ENCODE results near the gene SH3BP2. TPM values are rescaled to one million over a fixed set of nuclear protein-coding genes. Genes with fewer than 3 reads are reported as not detected.

Gene SH3BP2
- polyA plus RNA-seq, 3 donors: 19.1 to 478 (median 26.9) TPM

- H3K36me3 Mint-ChIP-seq: peaks cover 6 to 9% of the 10 kb centered on the region in 2 donors
- TF ChIP-seq CTCF (IDR thresholded peaks at IDR 0.05): no peak
- peaks cover 58% of the 10 kb centered on the region for H3K4me1 Mint-ChIP-seq
- Histone ChIP-seq H3K9ac (ENCODE audit: insufficient read depth, low read length, poor library complexity, severe bottlenecking) (no peak overlapping the region), H3K27ac (ENCODE audit: low read depth in 1 of 2, low read length in 2 of 2) (no peak overlapping the region), H2AFZ (ENCODE audit: insufficient read depth, low read depth, low read length, poor library complexity, severe bottlenecking) (no peak overlapping the region), H3K4me2 (replicated peaks; ENCODE audit: extremely low read depth, low read length, poor library complexity, severe bottlenecking) (no peak overlapping the region), H3K4me1 (ENCODE audit: control insufficient read depth in 1 of 2, insufficient read depth in 2 of 2, low read length in 2 of 2) (peaks cover 19 to 36% of the 10 kb centered on the region in 2 donors), H3K27me3 (ENCODE audit: control insufficient read depth in 2 of 2, insufficient read depth in 2 of 2, low read length in 2 of 2) (no peaks in the 10 kb centered on the region), H4K20me1 (ENCODE audit: insufficient read depth, low read length) (peaks cover 91% of the 10 kb centered on the region), H3K4me3 (replicated peaks in 1 of 3; ENCODE audit: low read depth in 2 of 3, low read length in 3 of 3) (no peak overlapping the region), H3K79me2 (ENCODE audit: insufficient read depth, low read length) (peaks cover 93% of the 10 kb centered on the region), H3K36me3 (replicated peaks in 1 of 2; ENCODE audit: control insufficient read depth in 1 of 2, insufficient read depth in 2 of 2, low read length in 2 of 2) (peaks cover 1 to 5% of the 10 kb centered on the region in 2 donors), H3K9me3 (replicated peaks in 1 of 2; ENCODE audit: control insufficient read depth in 1 of 2, insufficient read depth in 1 of 2, low read length in 2 of 2) (no peaks in the 10 kb centered on the region)
- H3K27me3 Mint-ChIP-seq (ENCODE audit: low read depth in 3 of 3): peaks cover 0 to 1% (median 0%) of the 10 kb centered on the region in 3 donors
- no peaks in the 10 kb centered on the region for H3K9me3 Mint-ChIP-seq
- H3K4me3 Mint-ChIP-seq: no peak overlapping the region
- DNase-seq: no peak
- intact Hi-C loops (cut with micrococcal nuclease): loop anchor here (10.0 kb wide), 1 partner anchor 86 kb away; no protein-coding TSS in a partner anchor
- WGBS (ENCODE audit: insufficient coverage): no CpG with 5 or more reads among the region's 2 CpGs
- peak overlapping the region in 1 of 7 donors; percentile 10 for H3K27ac Mint-ChIP-seq
Measured at GRCh38 chr4:2848449-2848848, 55.6 kb downstream of the SH3BP2 start.

- Mint-ChIP-seq H3K4me3 (no peak overlapping the region), H3K36me3 (peaks cover 14 to 18% of the 10 kb centered on the region in 2 donors), H3K9me3 (no peaks in the 10 kb centered on the region), H3K27me3 (ENCODE audit: low read depth in 3 of 3) (peaks cover 0 to 1% (median 0%) of the 10 kb centered on the region in 3 donors), H3K4me1 (peaks cover 59% of the 10 kb centered on the region), H3K27ac (peak overlapping the region in 3 of 7 donors; percentile 55 to 73 (median 70))
- TF ChIP-seq CTCF (IDR thresholded peaks at IDR 0.05): no peak
- intact Hi-C loops (cut with micrococcal nuclease): loop anchor here (10.0 kb wide), 1 partner anchor 85 kb away; no protein-coding TSS in a partner anchor
- H4K20me1 ChIP-seq (ENCODE audit: insufficient read depth, low read length): peaks cover 99% of the 10 kb centered on the region
- no peak overlapping the region for H2AFZ ChIP-seq (ENCODE audit: insufficient read depth, low read depth, low read length, poor library complexity, severe bottlenecking)
- no peak for DNase-seq
- peaks cover 98% of the 10 kb centered on the region for H3K79me2 ChIP-seq (ENCODE audit: insufficient read depth, low read length)
- H3K9me3 ChIP-seq (replicated peaks in 1 of 2; ENCODE audit: control insufficient read depth in 1 of 2, insufficient read depth in 1 of 2, low read length in 2 of 2): no peaks in the 10 kb centered on the region
- no peak overlapping the region for H3K4me3 ChIP-seq (replicated peaks in 1 of 3; ENCODE audit: low read depth in 2 of 3, low read length in 3 of 3)
- H3K27me3 ChIP-seq (ENCODE audit: control insufficient read depth in 2 of 2, insufficient read depth in 2 of 2, low read length in 2 of 2): no peaks in the 10 kb centered on the region
- WGBS (ENCODE audit: insufficient coverage): 96% methylated on average over 4 of the region's 9 CpGs
- H3K4me1 ChIP-seq (ENCODE audit: control insufficient read depth in 1 of 2, insufficient read depth in 2 of 2, low read length in 2 of 2): peaks cover 17 to 32% of the 10 kb centered on the region in 2 donors
- H3K36me3 ChIP-seq (replicated peaks in 1 of 2; ENCODE audit: control insufficient read depth in 1 of 2, insufficient read depth in 2 of 2, low read length in 2 of 2): peaks cover 12 to 15% of the 10 kb centered on the region in 2 donors
- peak overlapping the region in 1 of 2 donors; percentile 31 for H3K27ac ChIP-seq (ENCODE audit: low read depth in 1 of 2, low read length in 2 of 2)
- H3K9ac ChIP-seq (ENCODE audit: insufficient read depth, low read length, poor library complexity, severe bottlenecking): no peak overlapping the region
- no peak overlapping the region for H3K4me2 ChIP-seq (replicated peaks; ENCODE audit: extremely low read depth, low read length, poor library complexity, severe bottlenecking)
Measured at GRCh38 chr4:2849267-2850152, 56.6 kb downstream of the SH3BP2 start.
